Endodermal cell (in vitro differentiated cells): ENCODE results near the gene S100A2. TPM values are rescaled to one million over a fixed set of nuclear protein-coding genes. Genes with fewer than 3 reads are reported as not detected.
A peak's percentile ranks its signal among the peaks of the same experiment; 100 is the strongest.

Experiments
- DNase-seq: peaks from one replicate; pipeline ENCODE4 v3.0.0-alpha.2; 2017
- H3K27ac ChIP-seq: 2 replicates; pipeline ENCODE4 v1.5.1; 2013; ENCODE audit warnings: mild to moderate bottlenecking, low read depth, low read length, moderate library complexity
- H3K27me3 ChIP-seq: 2 replicates; pipeline ENCODE4 v1.6.1; 2013; ENCODE audit warnings: mild to moderate bottlenecking, low read length, moderate library complexity; ENCODE audit not compliant: insufficient read depth, control insufficient read depth, poor library complexity, severe bottlenecking
- H3K36me3 ChIP-seq: 2 replicates; pipeline ENCODE4 v1.7.0; 2013; ENCODE audit warnings: mild to moderate bottlenecking, low read length, moderate library complexity; ENCODE audit not compliant: control insufficient read depth, insufficient read depth
- H3K4me1 ChIP-seq: one replicate; pipeline ENCODE4 v1.7.0; 2013; ENCODE audit warnings: low read length; ENCODE audit not compliant: control insufficient read depth, insufficient read depth
- H3K4me3 ChIP-seq: 2 replicates; pipeline ENCODE4 v1.5.1; 2013; ENCODE audit warnings: mild to moderate bottlenecking, low read length, moderate library complexity
- H3K9ac ChIP-seq: 2 replicates; pipeline ENCODE4 v1.6.1; 2013; ENCODE audit warnings: mild to moderate bottlenecking, low read length, moderate library complexity; ENCODE audit not compliant: poor library complexity, severe bottlenecking; ENCODE audit errors: extremely low read depth
- H3K9me3 ChIP-seq: 2 replicates; pipeline ENCODE4 v1.6.1; 2013; ENCODE audit warnings: mild to moderate bottlenecking, low read length, moderate library complexity; ENCODE audit not compliant: control insufficient read depth
- H3K27ac Mint-ChIP-seq: 2 replicates; pipeline ENCODE4 v1.8.0; 2020; ENCODE audit warnings: mixed read lengths
- H3K27me3 Mint-ChIP-seq: 2 replicates; pipeline ENCODE4 v1.8.0; 2021; ENCODE audit warnings: mild to moderate bottlenecking, mixed read lengths; ENCODE audit not compliant: insufficient read depth
- H3K36me3 Mint-ChIP-seq: 2 replicates; pipeline ENCODE4 v1.8.0; 2020; ENCODE audit warnings: low read depth, mixed read lengths
- H3K4me1 Mint-ChIP-seq: 2 replicates; pipeline ENCODE4 v1.8.0; 2020; ENCODE audit warnings: mixed read lengths
- H3K4me3 Mint-ChIP-seq: 2 replicates; pipeline ENCODE4 v1.8.0; 2020; ENCODE audit warnings: mild to moderate bottlenecking, moderate library complexity, mixed read lengths
- H3K9me3 Mint-ChIP-seq: 2 replicates; pipeline ENCODE4 v1.8.0; 2020; ENCODE audit warnings: mild to moderate bottlenecking, mixed read lengths
- WGBS, 2 experiments: methylation state at CpG; one replicate each; pipeline versions ENCODE4 v1.1.5 to v1.1.7; 2013; ENCODE audit warnings: missing lambda C conversion rate in 2 of 2, mixed read lengths in 1 of 2; ENCODE audit not compliant: insufficient coverage in 1 of 2, insufficient read length in 1 of 2; 5-methylcytosine and 5-hydroxymethylcytosine counted together
- total RNA-seq, 2 donors: library from RNA; stranded (reverse); fragmentation: NEBNext Ultra II Directional in 1 of 2; extraction: Animal tissue kit (Norgen Biotek cat#: 25700) in 1 of 2; gene quantifications; 2 replicates in 1 of 2; 3 replicates in 1 of 2; pipeline ENCODE4 v1.2.1, GENCODE V29; 2021
- TF ChIP-seq, protein P1 (sequence below): fragments of 200-600 bp; sonication (generic); conservative IDR thresholded peaks from 2 replicates; pipeline ENCODE4 v1.5.0; 2021; ENCODE audit warnings: antibody characterized with exemption, mild to moderate bottlenecking

Gene S100A2
- total RNA-seq, 2 donors from 2014 or later = 0.92 to 3.1 TPM

DNA sequence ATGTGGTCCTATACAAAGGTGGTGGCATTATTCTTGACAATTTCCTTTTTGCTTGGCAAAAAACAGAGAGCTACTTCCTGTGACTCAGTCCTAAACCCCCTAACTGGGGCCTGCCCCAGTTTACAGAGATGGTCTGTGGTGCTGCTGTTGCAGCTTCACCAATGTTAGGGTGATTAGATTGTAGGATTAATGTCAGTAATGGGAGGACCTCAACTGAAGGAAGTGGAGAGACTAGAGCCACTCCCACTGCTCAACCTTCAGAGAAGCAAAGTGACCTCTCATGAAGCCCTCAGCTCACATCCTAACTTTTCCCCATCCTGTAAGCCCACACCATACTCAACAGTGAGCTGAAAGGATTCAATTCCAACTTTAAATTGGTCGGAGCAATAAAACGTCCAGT is 33.5 kb downstream of the S100A2 start:
- Histone ChIP-seq H3K27me3 (peaks cover 9% of the 10 kb centered on the region), H3K4me1 (peaks cover 6% of the 10 kb centered on the region), H3K9me3 (no peaks in the 10 kb centered on the region), H3K36me3 (no peaks in the 10 kb centered on the region), H3K9ac (no peak overlapping the region), H3K27ac (no peak overlapping the region), H3K4me3 (no peak overlapping the region)
- H3K27ac Mint-ChIP-seq = no peak overlapping the region
- no peak overlapping the region for H3K4me3 Mint-ChIP-seq
- WGBS, 2 experiments = 79% methylated on average over 2 of the region's 2 CpGs; no CpG with 5 or more reads in 1 of the 2 experiments
- peak; percentile 33 for DNase-seq
- no peaks in the 10 kb centered on the region for H3K9me3 Mint-ChIP-seq
- peaks cover 28% of the 10 kb centered on the region for H3K27me3 Mint-ChIP-seq
- TF ChIP-seq, protein P1, sequence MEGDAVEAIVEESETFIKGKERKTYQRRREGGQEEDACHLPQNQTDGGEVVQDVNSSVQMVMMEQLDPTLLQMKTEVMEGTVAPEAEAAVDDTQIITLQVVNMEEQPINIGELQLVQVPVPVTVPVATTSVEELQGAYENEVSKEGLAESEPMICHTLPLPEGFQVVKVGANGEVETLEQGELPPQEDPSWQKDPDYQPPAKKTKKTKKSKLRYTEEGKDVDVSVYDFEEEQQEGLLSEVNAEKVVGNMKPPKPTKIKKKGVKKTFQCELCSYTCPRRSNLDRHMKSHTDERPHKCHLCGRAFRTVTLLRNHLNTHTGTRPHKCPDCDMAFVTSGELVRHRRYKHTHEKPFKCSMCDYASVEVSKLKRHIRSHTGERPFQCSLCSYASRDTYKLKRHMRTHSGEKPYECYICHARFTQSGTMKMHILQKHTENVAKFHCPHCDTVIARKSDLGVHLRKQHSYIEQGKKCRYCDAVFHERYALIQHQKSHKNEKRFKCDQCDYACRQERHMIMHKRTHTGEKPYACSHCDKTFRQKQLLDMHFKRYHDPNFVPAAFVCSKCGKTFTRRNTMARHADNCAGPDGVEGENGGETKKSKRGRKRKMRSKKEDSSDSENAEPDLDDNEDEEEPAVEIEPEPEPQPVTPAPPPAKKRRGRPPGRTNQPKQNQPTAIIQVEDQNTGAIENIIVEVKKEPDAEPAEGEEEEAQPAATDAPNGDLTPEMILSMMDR = no peak
- H3K36me3 Mint-ChIP-seq = no peaks in the 10 kb centered on the region
- H3K4me1 Mint-ChIP-seq = peaks cover 22% of the 10 kb centered on the region

DNA sequence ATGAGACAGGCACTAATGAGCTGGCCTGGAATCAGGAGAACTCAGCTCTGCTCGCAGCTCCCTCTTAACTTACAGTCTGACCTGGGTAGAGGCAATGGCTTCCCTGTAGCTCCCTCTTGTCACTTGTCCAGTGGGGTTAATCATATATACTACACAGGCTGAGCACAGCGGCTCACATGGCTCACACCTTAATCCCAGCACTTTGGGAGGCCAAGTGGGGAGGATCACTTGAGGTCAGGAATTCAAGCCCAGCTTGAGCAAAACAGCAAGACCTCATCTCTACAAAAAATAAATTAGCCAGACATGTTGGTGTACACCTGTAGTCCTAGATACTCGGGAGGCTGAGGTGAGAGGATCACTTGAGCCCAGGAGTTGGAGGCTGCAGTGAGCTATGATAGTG is 34.0 kb downstream of the S100A2 start:
- H3K9ac ChIP-seq = no peak overlapping the region
- 94 to 97% methylated on average over 2 to 3 of the region's 3 CpGs for WGBS, 2 experiments
- H3K27ac Mint-ChIP-seq = no peak overlapping the region

DNA sequence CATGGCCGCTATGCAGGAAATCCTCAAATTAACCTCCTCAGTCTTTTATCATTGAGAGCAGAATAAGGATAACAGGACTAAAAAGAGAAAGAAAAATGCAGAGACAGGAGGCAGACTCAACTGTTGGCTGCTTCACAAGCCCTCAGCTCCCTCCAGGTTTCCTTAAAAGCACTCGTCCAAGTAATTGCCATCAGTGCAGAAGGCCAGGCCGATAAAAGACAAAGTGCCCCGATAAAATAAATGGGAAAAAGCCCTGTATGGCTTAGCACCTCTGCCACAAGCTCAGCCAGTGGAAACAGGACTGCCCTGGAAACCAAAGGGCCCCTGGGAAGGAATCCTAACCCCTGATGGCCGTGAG is 38.0 kb downstream of the S100A2 start:
- H3K27ac ChIP-seq = no peak overlapping the region
- DNase-seq = peak; percentile 32
- Mint-ChIP-seq H3K36me3 (no peaks in the 10 kb centered on the region), H3K4me3 (no peak overlapping the region), H3K27me3 (peaks cover 12% of the 10 kb centered on the region), H3K4me1 (peaks cover 13% of the 10 kb centered on the region), H3K27ac (no peak overlapping the region), H3K9me3 (peaks cover under 1% of the 10 kb centered on the region)
- H3K4me1 ChIP-seq = peaks cover 7% of the 10 kb centered on the region
- TF ChIP-seq, protein P1 = no peak
- H3K9ac ChIP-seq = no peak overlapping the region
- WGBS, 2 experiments = 81 to 90% methylated on average over 4 to 5 of the region's 5 CpGs
- H3K4me3 ChIP-seq = no peak overlapping the region
- H3K36me3 ChIP-seq = no peaks in the 10 kb centered on the region
- H3K27me3 ChIP-seq = no peaks in the 10 kb centered on the region
- no peaks in the 10 kb centered on the region for H3K9me3 ChIP-seq

More for the DNA sequence above, 34.0 kb downstream of the S100A2 start:
- peak; percentile 13 for DNase-seq
- Histone ChIP-seq H3K36me3 (no peaks in the 10 kb centered on the region), H3K9me3 (no peaks in the 10 kb centered on the region), H3K27me3 (peaks cover 5% of the 10 kb centered on the region), H3K4me1 (peaks cover 6% of the 10 kb centered on the region), H3K27ac (no peak overlapping the region), H3K4me3 (no peak overlapping the region)
- no peaks in the 10 kb centered on the region for H3K9me3 Mint-ChIP-seq
- peaks cover 24% of the 10 kb centered on the region for H3K27me3 Mint-ChIP-seq
- no peak overlapping the region for H3K4me3 Mint-ChIP-seq
- peaks cover 25% of the 10 kb centered on the region for H3K4me1 Mint-ChIP-seq
- H3K36me3 Mint-ChIP-seq = no peaks in the 10 kb centered on the region
- TF ChIP-seq, protein P1 = no peak
